ENCODE data around the gene KRTAP12-3. TPM values are rescaled to one million over a fixed set of nuclear protein-coding genes. Genes with fewer than 3 reads are reported as not detected.
"Not testable (repeated sequence)": the region's sequence is repeated elsewhere in the genome, so short reads cannot be mapped to it uniquely, and the experiment has no call there.

KRTAP12-3 gene
- total and polyA plus RNA-seq, 2 donors (not counting 1 experiment from before 2014, with no cell fraction given), result not detected

DNA sequence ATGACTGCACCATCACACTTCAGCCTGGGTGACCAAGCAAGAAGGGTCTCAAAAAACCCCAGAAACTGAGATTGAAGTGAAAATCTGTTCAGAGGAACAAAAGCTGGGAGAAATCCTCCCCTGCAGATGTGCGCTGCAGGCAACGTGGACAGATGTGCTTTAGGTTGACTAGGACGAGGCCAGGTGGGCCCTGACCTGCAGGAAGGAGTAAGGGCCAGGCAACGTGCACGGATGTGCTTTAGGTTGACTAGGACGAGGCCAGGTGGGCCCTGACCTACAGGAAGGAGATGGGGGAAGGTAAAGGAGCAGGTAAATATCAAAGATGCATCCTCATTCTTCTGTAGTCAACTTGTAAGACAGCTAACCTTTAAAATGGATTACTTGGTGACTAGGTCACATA lies 26.8 kb downstream of the KRTAP12-3 start:
- no peak for TF ChIP-seq EZH2 (IDR thresholded peaks at IDR 0.05; ENCODE audit: low read length, missing control alignments)
- TF ChIP-seq, protein P1, sequence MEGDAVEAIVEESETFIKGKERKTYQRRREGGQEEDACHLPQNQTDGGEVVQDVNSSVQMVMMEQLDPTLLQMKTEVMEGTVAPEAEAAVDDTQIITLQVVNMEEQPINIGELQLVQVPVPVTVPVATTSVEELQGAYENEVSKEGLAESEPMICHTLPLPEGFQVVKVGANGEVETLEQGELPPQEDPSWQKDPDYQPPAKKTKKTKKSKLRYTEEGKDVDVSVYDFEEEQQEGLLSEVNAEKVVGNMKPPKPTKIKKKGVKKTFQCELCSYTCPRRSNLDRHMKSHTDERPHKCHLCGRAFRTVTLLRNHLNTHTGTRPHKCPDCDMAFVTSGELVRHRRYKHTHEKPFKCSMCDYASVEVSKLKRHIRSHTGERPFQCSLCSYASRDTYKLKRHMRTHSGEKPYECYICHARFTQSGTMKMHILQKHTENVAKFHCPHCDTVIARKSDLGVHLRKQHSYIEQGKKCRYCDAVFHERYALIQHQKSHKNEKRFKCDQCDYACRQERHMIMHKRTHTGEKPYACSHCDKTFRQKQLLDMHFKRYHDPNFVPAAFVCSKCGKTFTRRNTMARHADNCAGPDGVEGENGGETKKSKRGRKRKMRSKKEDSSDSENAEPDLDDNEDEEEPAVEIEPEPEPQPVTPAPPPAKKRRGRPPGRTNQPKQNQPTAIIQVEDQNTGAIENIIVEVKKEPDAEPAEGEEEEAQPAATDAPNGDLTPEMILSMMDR (conservative IDR thresholded peaks at IDR 0.05 in 1 of 2, IDR thresholded peaks at IDR 0.05 in 1 of 2; ENCODE audit: low read depth in 1 of 2, low read length in 2 of 2), result no peak
- peaks cover 4% of the 10 kb centered on the region for H3K27me3 ChIP-seq (ENCODE audit: control insufficient read depth, insufficient read depth, low read length)
- H3K4me1 ChIP-seq (ENCODE audit: control insufficient read depth, extremely low read depth, insufficient read depth, low read length), result no peaks in the 10 kb centered on the region
- H4K20me1 ChIP-seq (ENCODE audit: control insufficient read depth, extremely low read depth, insufficient read depth, low read length), result no peaks in the 10 kb centered on the region
- no peaks in the 10 kb centered on the region for H3K9me3 ChIP-seq (ENCODE audit: control insufficient read depth, insufficient read depth, low read depth, low read length)
- no peak overlapping the region for H3K27ac ChIP-seq (ENCODE audit: insufficient read depth, low read length)
- no peak for DNase-seq (ENCODE audit: low read depth in 2 of 2)
- no peak overlapping the region for H3K4me2 ChIP-seq (ENCODE audit: extremely low read depth, insufficient read depth, low read length)
- no peaks in the 10 kb centered on the region for H3K36me3 ChIP-seq (ENCODE audit: control insufficient read depth, insufficient read depth, low read length)
- no peak overlapping the region for H3K4me3 ChIP-seq (replicated peaks in 1 of 4; ENCODE audit: control extremely low read depth in 1 of 4, insufficient read depth in 1 of 4, low read depth in 3 of 4, low read length in 4 of 4)
- H2AFZ ChIP-seq (ENCODE audit: low read length), result no peak overlapping the region
- H3K79me2 ChIP-seq (ENCODE audit: control insufficient read depth, insufficient read depth, low read length), result no peaks in the 10 kb centered on the region
- no peak overlapping the region for H3K9ac ChIP-seq (ENCODE audit: insufficient read depth, low read length)

DNA sequence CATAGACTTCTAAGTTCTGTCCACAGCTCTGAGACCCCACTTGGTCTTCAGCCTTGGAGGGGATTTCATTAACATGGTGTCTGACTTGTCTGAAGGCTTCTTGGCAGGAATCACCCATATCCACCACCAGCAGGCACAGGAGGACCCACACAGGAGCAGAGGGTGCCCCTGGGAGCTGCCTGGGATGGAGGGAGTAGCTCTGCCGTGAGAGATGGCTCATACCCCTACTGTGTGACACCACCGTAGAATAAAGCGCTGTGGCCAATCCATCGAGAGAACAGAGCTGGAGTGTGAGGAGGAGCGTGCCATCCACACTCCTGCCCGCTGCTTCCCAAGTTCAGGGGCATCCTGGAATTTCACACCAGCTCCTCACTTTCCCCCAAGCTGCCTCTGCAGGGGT lies 27.3 kb downstream of the KRTAP12-3 start:
- H3K79me2 ChIP-seq (ENCODE audit: control insufficient read depth, insufficient read depth, low read length); H3K9me3 ChIP-seq (ENCODE audit: control insufficient read depth, insufficient read depth, low read depth, low read length); H2AFZ ChIP-seq (ENCODE audit: low read length); H3K4me1 ChIP-seq (ENCODE audit: control insufficient read depth, extremely low read depth, insufficient read depth, low read length); DNase-seq (ENCODE audit: low read depth in 2 of 2); H3K27ac ChIP-seq (ENCODE audit: insufficient read depth, low read length); H3K4me2 ChIP-seq (ENCODE audit: extremely low read depth, insufficient read depth, low read length); H3K36me3 ChIP-seq (ENCODE audit: control insufficient read depth, insufficient read depth, low read length); H3K9ac ChIP-seq (ENCODE audit: insufficient read depth, low read length); H3K27me3 ChIP-seq (ENCODE audit: control insufficient read depth, insufficient read depth, low read length); H3K4me3 ChIP-seq (replicated peaks in 1 of 4; ENCODE audit: control extremely low read depth in 1 of 4, insufficient read depth in 1 of 4, low read depth in 3 of 4, low read length in 4 of 4); H4K20me1 ChIP-seq (ENCODE audit: control insufficient read depth, extremely low read depth, insufficient read depth, low read length): not testable (repeated sequence)

- Histone ChIP-seq H3K4me3 (replicated peaks in 1 of 4; ENCODE audit: control extremely low read depth in 1 of 4, insufficient read depth in 1 of 4, low read depth in 3 of 4, low read length in 4 of 4) (no peak overlapping the region), H4K20me1 (ENCODE audit: control insufficient read depth, extremely low read depth, insufficient read depth, low read length) (no peaks in the 10 kb centered on the region), H3K9me3 (ENCODE audit: control insufficient read depth, insufficient read depth, low read depth, low read length) (no peaks in the 10 kb centered on the region), H3K27me3 (ENCODE audit: control insufficient read depth, insufficient read depth, low read length) (peaks cover 4% of the 10 kb centered on the region), H3K9ac (ENCODE audit: insufficient read depth, low read length) (no peak overlapping the region), H3K4me2 (ENCODE audit: extremely low read depth, insufficient read depth, low read length) (no peak overlapping the region), H3K36me3 (ENCODE audit: control insufficient read depth, insufficient read depth, low read length) (no peaks in the 10 kb centered on the region), H2AFZ (ENCODE audit: low read length) (no peak overlapping the region), H3K4me1 (ENCODE audit: control insufficient read depth, extremely low read depth, insufficient read depth, low read length) (no peaks in the 10 kb centered on the region), H3K79me2 (ENCODE audit: control insufficient read depth, insufficient read depth, low read length) (no peaks in the 10 kb centered on the region), H3K27ac (ENCODE audit: insufficient read depth, low read length) (no peak overlapping the region)
- no peak for DNase-seq (ENCODE audit: low read depth in 2 of 2)
- TF ChIP-seq, protein P1 (conservative IDR thresholded peaks at IDR 0.05 in 1 of 2, IDR thresholded peaks at IDR 0.05 in 1 of 2; ENCODE audit: low read depth in 1 of 2, low read length in 2 of 2), result no peak
- no peak for TF ChIP-seq EZH2 (IDR thresholded peaks at IDR 0.05; ENCODE audit: low read length, missing control alignments)
These were observed 28.5 kb downstream of the KRTAP12-3 start for GRCh38 chr21:44686000-44686781.
